PC-3 (cell line): ENCODE measurements around the gene CEP63. TPM values are rescaled to one million over a fixed set of nuclear protein-coding genes. Genes with fewer than 3 reads are reported as not detected.

Experiments used
- ATAC-seq: fragments of 200-7000 bp; cut with Tn5 transposase; 2 replicates; pipeline ENCODE4 v1.9.1; 2020; ENCODE audit warnings: mild to moderate bottlenecking, moderate library complexity
- BruUV-seq: library from RNA; stranded (reverse); fragments of 400-500 nt; replicated peaks from 2 replicates; lab custom pipeline; 2021; lab: Mats Ljungman, UMichigan
- CTCF ChIA-PET: fragments of 300-600 bp; sonication (Branson Sonifier 250); formaldehyde crosslinking; loops from one replicate; lab custom pipeline; 2022; ENCODE audit warnings: antibody characterized with exemption; lab: Charles Lee
- POLR2A ChIA-PET: fragments of 300-600 bp; sonication (Branson Sonifier 250); formaldehyde crosslinking; loops from one replicate; lab custom pipeline; 2022; ENCODE audit warnings: antibody characterized with exemption; ENCODE audit not compliant: unreplicated experiment; lab: Charles Lee
- DNase-seq: peaks from one replicate; pipeline ENCODE4 v3.0.0-alpha.2; 2015
- H2AFZ ChIP-seq: fragments of 300-600 bp; sonication (generic); 2 replicates; pipeline ENCODE4 v1.6.0; 2016; ENCODE audit warnings: antibody characterized with exemption, low read length
- H3F3A ChIP-seq: fragments of 300-600 bp; sonication (generic); one replicate; pipeline ENCODE4 v1.6.0; 2017; ENCODE audit warnings: antibody characterized with exemption, low read length, control low read depth, mild to moderate bottlenecking; ENCODE audit not compliant: unreplicated experiment
- H3K27ac ChIP-seq: fragments of 300-600 bp; sonication (generic); 2 replicates; pipeline ENCODE4 v1.5.1; 2016; ENCODE audit warnings: mild to moderate bottlenecking, low read length
- H3K27me3 ChIP-seq: fragments of 300-600 bp; sonication (generic); 2 replicates; pipeline ENCODE4 v1.6.1; 2016; ENCODE audit warnings: low read length, mixed read lengths
- H3K36me3 ChIP-seq: fragments of 300-600 bp; sonication (generic); 2 replicates; pipeline ENCODE4 v1.6.1; 2016; ENCODE audit warnings: low read depth, mixed run types, low read length, mixed read lengths
- H3K4me1 ChIP-seq: fragments of 300-600 bp; sonication (generic); 2 replicates; pipeline ENCODE4 v1.5.1; 2016; ENCODE audit warnings: low read length; ENCODE audit not compliant: insufficient read depth
- H3K4me2 ChIP-seq: fragments of 300-600 bp; sonication (generic); 2 replicates; pipeline ENCODE4 v1.6.0; 2016; ENCODE audit warnings: low read length
- H3K4me3 ChIP-seq: fragments of 300-600 bp; sonication (generic); 2 replicates; pipeline ENCODE4 v1.5.1; 2016; ENCODE audit warnings: mild to moderate bottlenecking, low read length, mixed read lengths
- H3K79me2 ChIP-seq: fragments of 300-600 bp; sonication (generic); 2 replicates; pipeline ENCODE4 v1.6.1; 2017; ENCODE audit warnings: low read length, mixed read lengths
- H3K9ac ChIP-seq: fragments of 300-600 bp; sonication (generic); 2 replicates; pipeline ENCODE4 v1.6.0; 2016; ENCODE audit warnings: mild to moderate bottlenecking, low read length
- H3K9me2 ChIP-seq: fragments of 300-600 bp; sonication (generic); replicated peaks from 2 replicates; pipeline ENCODE4 v1.6.1; 2016; ENCODE audit warnings: mixed run types, low read length, mixed read lengths
- H3K9me3 ChIP-seq: fragments of 300-600 bp; sonication (generic); 2 replicates; pipeline ENCODE4 v1.6.1; 2016; ENCODE audit warnings: low read length, mixed read lengths
- H4K20me1 ChIP-seq: fragments of 300-600 bp; sonication (generic); 2 replicates; pipeline ENCODE4 v1.6.1; 2016; ENCODE audit warnings: low read length, mixed read lengths
- CTCF ChIP-seq: fragments of 300-600 bp; sonication (generic); conservative IDR thresholded peaks from 2 replicates; pipeline ENCODE4 v1.5.1; 2017; ENCODE audit warnings: antibody characterized with exemption, low read depth, mild to moderate bottlenecking, low read length
- EZH2 ChIP-seq: fragments of 300-600 bp; sonication (generic); IDR thresholded peaks from one replicate; pipeline ENCODE4 v1.6.1; 2017; ENCODE audit warnings: antibody characterized with exemption, mild to moderate bottlenecking, low read length; ENCODE audit not compliant: unreplicated experiment
- EZH2phosphoT487 ChIP-seq: fragments of 300-600 bp; sonication (generic); IDR thresholded peaks from 2 replicates; pipeline ENCODE4 v1.6.1; 2018; ENCODE audit warnings: mild to moderate bottlenecking, antibody characterized with exemption, low read length, borderline replicate concordance
- intact Hi-C: fragments of 100-400 bp; cut with micrococcal nuclease; formaldehyde crosslinking; loops from 2 replicates; pipeline ENCODE4 v1.9.0; 2023
- total RNA-seq: library from RNA; depleted of rRNA; stranded (reverse); fragments of >200 nt; gene quantifications from 2 replicates; pipeline ENCODE4 v1.2.3, GENCODE V29; 2014

The CEP63 gene
- total RNA-seq, 1 experiment from 2014 or later, result 15.4 TPM

DNA sequence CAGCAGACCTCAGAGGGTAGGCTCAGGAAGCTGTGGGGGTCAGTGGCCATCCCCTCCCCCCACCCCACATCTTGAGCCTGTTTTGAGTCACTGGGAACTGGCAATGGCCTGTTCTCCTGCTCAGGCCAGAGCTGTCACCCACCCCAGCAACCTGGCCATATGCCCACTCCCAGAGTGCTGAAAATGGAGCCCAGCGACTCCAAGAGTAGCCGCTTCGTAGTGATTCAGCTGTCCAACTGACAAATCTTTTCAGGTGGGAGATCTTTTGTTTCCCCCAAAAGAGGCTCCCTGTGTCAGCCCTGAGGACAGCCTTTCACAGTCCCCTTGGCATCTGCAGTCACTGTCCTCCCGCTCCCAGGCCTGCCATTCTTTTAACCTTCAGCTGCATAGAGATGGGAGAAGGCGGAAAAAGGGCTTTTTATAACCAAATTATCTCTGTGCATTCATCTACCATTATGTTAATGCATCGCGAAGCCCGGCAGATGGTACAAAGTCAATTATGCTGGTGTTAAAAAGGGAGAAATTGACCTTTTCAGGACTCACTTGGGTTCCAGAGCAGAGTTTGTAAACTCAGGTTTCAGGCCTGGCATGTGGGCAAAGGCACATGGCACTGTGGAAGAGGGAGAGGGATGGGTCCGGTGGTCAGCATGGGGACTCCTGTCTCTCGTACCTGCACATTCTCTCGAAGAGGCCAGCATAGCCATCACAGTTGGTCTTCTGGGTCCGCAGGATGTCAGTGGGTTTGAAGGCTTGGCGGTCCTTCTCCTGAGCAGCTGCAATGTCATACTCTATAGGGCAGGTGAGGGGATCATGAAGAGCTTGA is 132.8 kb downstream of the CEP63 start:
- H3F3A ChIP-seq, result no peaks in the 10 kb centered on the region
- ChIA-PET CTCF (interaction anchor here (0.6 kb wide), 1 partner anchor 108 kb away, joined by 3 read pairs; no protein-coding TSS in a partner anchor), POLR2A (no interaction called here)
- DNase-seq (no peak), ATAC-seq (no peak)
- no peak overlapping the region for H3K4me3 ChIP-seq
- no peaks in the 10 kb centered on the region for H3K36me3 ChIP-seq
- 0 out of 2 replicates have a peak, but pooled peaks cover 5% of the 10 kb centered on the region for H3K27me3 ChIP-seq
- no peak overlapping the region for H3K9ac ChIP-seq
- H3K79me2 ChIP-seq, result no peaks in the 10 kb centered on the region
- BruUV-seq, result no TSS peak
- no peak overlapping the region for H2AFZ ChIP-seq
- H3K9me3 ChIP-seq, result no peaks in the 10 kb centered on the region
- no peak overlapping the region for H3K4me2 ChIP-seq
- TF ChIP-seq EZH2 (no peak), CTCF (no peak), EZH2phosphoT487 (no peak)
- intact Hi-C loops, result no loop called here
- no peaks in the 10 kb centered on the region for H3K4me1 ChIP-seq
- no peaks in the 10 kb centered on the region for H3K9me2 ChIP-seq
- H4K20me1 ChIP-seq, result no peaks in the 10 kb centered on the region
- H3K27ac ChIP-seq, result no peak overlapping the region

- Histone ChIP-seq H3K9me2 (no peaks in the 10 kb centered on the region), H3K4me1 (no peaks in the 10 kb centered on the region), H3K9me3 (no peaks in the 10 kb centered on the region), H3K36me3 (no peaks in the 10 kb centered on the region), H3K9ac (no peak overlapping the region), H3K4me2 (no peak overlapping the region), H3F3A (no peaks in the 10 kb centered on the region), H3K4me3 (no peak overlapping the region), H3K27ac (no peak overlapping the region), H3K79me2 (no peaks in the 10 kb centered on the region), H3K27me3 (0 out of 2 replicates have a peak, but pooled peaks cover 5% of the 10 kb centered on the region), H2AFZ (no peak overlapping the region), H4K20me1 (no peaks in the 10 kb centered on the region)
- TF ChIP-seq EZH2phosphoT487, result no peak
- TF ChIP-seq CTCF, result no peak
- TF ChIP-seq EZH2, result no peak
- BruUV-seq, result no TSS peak
- DNase-seq (no peak), ATAC-seq (no peak)
- intact Hi-C loops, result no loop called here
- POLR2A ChIA-PET, result no interaction called here
- CTCF ChIA-PET, result no interaction called here
These were observed 133.4 kb downstream of the CEP63 start for GRCh38 chr3:134619301-134619615.

GRCh38 chr3:134619884-134620445 is 134.1 kb downstream of the CEP63 start:
- H3K4me2 ChIP-seq, result no peak overlapping the region
- no peaks in the 10 kb centered on the region for H3F3A ChIP-seq
- no peaks in the 10 kb centered on the region for H4K20me1 ChIP-seq
- CTCF ChIA-PET, result no interaction called here
- no peak overlapping the region for H3K27ac ChIP-seq
- H3K9me3 ChIP-seq, result no peaks in the 10 kb centered on the region
- no peak overlapping the region for H3K9ac ChIP-seq
- POLR2A ChIA-PET, result no interaction called here
- intact Hi-C loops, result no loop called here
- ATAC-seq (no peak), DNase-seq (no peak)
- no peaks in the 10 kb centered on the region for H3K79me2 ChIP-seq
- no peaks in the 10 kb centered on the region for H3K4me1 ChIP-seq
- TF ChIP-seq CTCF (no peak), EZH2phosphoT487 (no peak), EZH2 (no peak)
- no peak overlapping the region for H3K4me3 ChIP-seq
- H2AFZ ChIP-seq, result no peak overlapping the region
- H3K27me3 ChIP-seq, result 0 out of 2 replicates have a peak, but pooled peaks cover 5% of the 10 kb centered on the region
- no TSS peak for BruUV-seq
- no peaks in the 10 kb centered on the region for H3K36me3 ChIP-seq
- H3K9me2 ChIP-seq, result no peaks in the 10 kb centered on the region
